Measurements from ENCODE around the gene ZNF490.

DNA sequence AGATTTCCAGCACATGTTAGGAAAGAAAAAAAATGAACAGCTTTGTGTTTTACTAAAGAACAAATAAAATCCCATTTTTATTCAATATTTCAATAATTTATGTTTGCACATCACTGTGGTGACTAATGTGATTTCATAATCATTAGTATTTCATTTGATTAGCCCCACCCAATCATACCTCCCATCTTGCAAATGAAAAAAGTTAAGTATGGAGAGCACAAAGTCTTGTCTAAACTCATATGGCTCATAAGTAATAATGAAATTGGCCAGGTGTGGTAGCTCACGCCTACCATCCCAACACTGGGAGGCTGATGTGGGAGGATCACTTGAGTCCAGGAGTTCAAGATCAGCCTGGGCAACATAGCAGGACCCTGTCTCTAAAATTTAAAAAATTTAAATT, 3.8 kb downstream of the ZNF490 start:
- TF ChIP-seq CTCF (IDR thresholded peaks at IDR 0.05) = no peak
- TF ChIP-seq ZFX (IDR thresholded peaks at IDR 0.05; ENCODE audit: borderline replicate concordance) = no peak
